SK-N-SH (cell line): ENCODE results near the gene MRPL52.

Source experiments
- CTCF ChIP-seq: fragments of 200-600 bp; sonication (generic); IDR thresholded peaks from 2 replicates; pipeline ENCODE4 v1.6.1; 2017; ENCODE audit warnings: antibody characterized with exemption, mild to moderate bottlenecking, moderate library complexity
- EP300 ChIP-seq, 2 experiments: IDR thresholded peaks; 2 replicates each; pipeline versions ENCODE4 v1.4.0 to v1.6.1; 2012; ENCODE audit warnings: borderline replicate concordance in 1 of 2, low read depth in 1 of 2, low read length in 1 of 2
- IRF3 ChIP-seq: fragments of 150-350 bp; IDR thresholded peaks from 2 replicates; pipeline ENCODE4 v1.6.1; 2016; ENCODE audit warnings: mild to moderate bottlenecking, low read depth, low read length
- MXI1 ChIP-seq: IDR thresholded peaks from 2 replicates; pipeline ENCODE4 v1.6.1; 2012; ENCODE audit warnings: mild to moderate bottlenecking, low read depth, low read length, improper control_type of control experiment
- SMC3 ChIP-seq: IDR thresholded peaks from 2 replicates; pipeline ENCODE4 v1.6.1; 2012; ENCODE audit warnings: low read depth, low read length, improper control_type of control experiment
- TEAD4 ChIP-seq: IDR thresholded peaks from 2 replicates; pipeline ENCODE4 v1.4.0; 2012; ENCODE audit warnings: mild to moderate bottlenecking, borderline replicate concordance; ENCODE audit not compliant: insufficient read depth
- USF1 ChIP-seq: IDR thresholded peaks from 2 replicates; pipeline ENCODE4 v1.4.0; 2012; ENCODE audit warnings: low read depth, borderline replicate concordance
- YY1 ChIP-seq: IDR thresholded peaks from 2 replicates; pipeline ENCODE4 v1.4.0; 2012; ENCODE audit warnings: low read depth, mild to moderate bottlenecking
- ZBTB33 ChIP-seq: IDR thresholded peaks from 2 replicates; pipeline ENCODE4 v1.4.0; 2012; ENCODE audit warnings: low read depth, borderline replicate concordance

- TF ChIP-seq USF1 (no peak), IRF3 (no peak), MXI1 (no peak), TEAD4 (no peak), CTCF (peak; percentile 34), ZBTB33 (no peak), EP300 (IDR thresholded peaks at IDR 0.05; ENCODE audit: borderline replicate concordance in 1 of 2, low read depth in 1 of 2, low read length in 1 of 2) (no peak), YY1 (no peak), SMC3 (no peak; the same call in 1 of the 2 replicates)
Measured at GRCh38 chr14:22847661-22848341, 18.1 kb downstream of the MRPL52 start.
